ENCODE data around the gene REEP5.

Gene REEP5

DNA sequence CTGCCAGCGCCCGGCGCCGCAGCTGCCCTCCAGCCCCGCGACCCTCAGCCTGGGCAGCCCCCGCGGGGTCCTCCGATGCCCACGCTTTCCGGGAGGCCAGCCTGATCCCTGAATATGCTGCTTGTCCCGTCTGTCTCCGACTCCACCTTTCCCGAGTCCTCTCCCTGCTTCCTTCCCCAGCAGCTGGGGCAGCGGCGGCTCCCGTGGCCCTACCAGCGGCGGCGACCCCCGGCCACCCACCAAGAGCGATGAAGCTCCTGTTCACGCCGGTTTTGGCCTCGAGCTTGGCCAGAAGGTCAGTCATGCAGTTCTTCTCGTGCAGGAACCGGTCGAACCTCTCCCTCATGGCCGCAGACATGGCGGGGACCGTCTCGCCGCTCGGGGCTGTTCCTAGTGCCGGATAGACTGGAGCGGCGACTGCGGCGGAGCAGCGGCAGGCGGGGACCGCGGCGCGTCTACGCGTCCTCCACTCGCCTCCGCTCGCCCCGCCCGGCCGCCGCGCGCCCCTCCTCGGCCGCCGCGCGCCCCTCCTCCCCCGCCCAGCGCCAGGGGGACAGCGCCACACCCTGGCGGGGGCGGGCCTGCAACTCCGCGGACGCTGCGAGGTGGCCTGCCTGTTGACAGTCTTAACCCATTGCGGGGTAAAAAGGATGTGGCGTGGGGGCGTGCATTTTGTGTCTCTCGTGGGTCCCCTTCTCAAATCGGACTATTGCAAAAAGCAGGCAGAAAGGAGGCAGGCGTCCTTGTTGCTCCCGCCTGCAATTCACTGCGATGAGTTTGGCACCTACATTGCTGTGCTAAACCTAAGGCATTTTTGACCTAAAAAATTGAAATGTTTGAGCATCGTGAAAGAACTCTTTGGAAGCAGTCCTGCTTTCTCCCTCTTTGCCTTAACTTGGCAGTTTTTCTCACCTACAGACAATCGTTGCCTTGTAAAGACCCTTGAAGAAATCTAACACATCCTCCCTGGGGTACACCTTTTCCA, at the start of gene REEP5:
TSS of gene REEP5 (minus strand) at position 395 of the 985 bp plus-strand sequence. CDS start at position 358, 37 bp downstream.
- TF ChIP-seq, protein P1, sequence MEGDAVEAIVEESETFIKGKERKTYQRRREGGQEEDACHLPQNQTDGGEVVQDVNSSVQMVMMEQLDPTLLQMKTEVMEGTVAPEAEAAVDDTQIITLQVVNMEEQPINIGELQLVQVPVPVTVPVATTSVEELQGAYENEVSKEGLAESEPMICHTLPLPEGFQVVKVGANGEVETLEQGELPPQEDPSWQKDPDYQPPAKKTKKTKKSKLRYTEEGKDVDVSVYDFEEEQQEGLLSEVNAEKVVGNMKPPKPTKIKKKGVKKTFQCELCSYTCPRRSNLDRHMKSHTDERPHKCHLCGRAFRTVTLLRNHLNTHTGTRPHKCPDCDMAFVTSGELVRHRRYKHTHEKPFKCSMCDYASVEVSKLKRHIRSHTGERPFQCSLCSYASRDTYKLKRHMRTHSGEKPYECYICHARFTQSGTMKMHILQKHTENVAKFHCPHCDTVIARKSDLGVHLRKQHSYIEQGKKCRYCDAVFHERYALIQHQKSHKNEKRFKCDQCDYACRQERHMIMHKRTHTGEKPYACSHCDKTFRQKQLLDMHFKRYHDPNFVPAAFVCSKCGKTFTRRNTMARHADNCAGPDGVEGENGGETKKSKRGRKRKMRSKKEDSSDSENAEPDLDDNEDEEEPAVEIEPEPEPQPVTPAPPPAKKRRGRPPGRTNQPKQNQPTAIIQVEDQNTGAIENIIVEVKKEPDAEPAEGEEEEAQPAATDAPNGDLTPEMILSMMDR (conservative IDR thresholded peaks at IDR 0.05): peak; percentile 98
- peak; percentile 45; the same call in 1 of the 2 replicates for TF ChIP-seq ZFX (IDR thresholded peaks at IDR 0.05)

DNA sequence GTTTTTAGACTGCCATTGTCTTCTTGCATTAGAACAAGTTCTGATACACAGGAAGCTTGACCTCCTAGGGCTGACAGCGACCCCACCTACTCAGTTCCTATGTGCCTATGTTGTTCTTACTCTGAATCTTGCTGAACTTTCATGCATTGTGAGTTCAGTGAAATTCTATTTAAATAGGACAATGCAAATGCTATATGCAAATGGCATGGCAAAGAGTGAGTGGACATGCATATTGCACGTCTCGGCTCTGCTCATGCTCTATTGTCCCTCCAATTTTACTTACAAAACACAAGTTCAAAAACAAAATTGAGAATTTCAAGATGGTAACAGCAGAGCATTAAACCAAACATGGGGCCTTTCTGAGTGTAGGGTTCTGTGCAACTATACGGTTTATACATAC, 49.2 kb upstream of the REEP5 start:
- no peak overlapping the region for H3K27ac ChIP-seq
- TF ChIP-seq ZFX (IDR thresholded peaks at IDR 0.05): no peak
- TF ChIP-seq, protein P1 (conservative IDR thresholded peaks at IDR 0.05): no peak

More for the DNA sequence above, at the start of gene REEP5:
- H3K27ac ChIP-seq: peak within 1 kb of the TSS; percentile 95

DNA sequence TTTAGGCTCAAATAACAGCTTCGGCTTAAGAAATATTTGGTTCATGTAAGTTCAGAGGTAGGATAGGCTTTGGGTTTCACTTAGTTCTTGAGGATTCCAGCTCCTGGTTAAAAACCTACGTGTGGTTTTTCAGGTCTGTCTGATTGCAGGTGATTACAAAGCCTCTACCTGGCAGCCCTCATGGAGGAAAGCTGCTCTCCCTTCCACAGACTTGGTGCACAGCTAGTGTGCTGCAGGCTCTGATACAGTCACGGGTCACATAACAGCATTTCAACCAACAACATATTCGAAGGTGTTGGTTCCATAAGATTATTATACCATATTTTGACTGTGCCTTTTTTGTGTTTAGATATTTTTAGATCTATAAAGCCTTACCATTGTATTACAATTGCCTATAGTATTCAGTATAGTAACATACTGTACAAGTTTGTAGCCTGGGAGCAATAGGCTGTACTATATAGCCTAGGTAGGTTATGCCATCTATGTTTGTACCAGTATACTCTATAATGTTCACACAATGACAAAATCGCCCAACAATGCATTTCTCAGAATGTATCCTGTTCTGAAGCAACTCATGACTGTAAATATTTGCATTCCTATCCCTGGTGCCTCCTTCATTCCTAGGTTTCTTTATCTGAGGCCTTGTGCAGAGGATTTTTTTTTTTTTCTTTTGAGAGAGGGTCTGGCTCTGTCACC, 46.5 kb upstream of the REEP5 start:
- H3K27ac ChIP-seq: 0 out of 2 replicates have a peak overlapping the region, but pooled peaks have one; percentile 4
- TF ChIP-seq ZFX (IDR thresholded peaks at IDR 0.05): no peak
- TF ChIP-seq, protein P1 (conservative IDR thresholded peaks at IDR 0.05): no peak

DNA sequence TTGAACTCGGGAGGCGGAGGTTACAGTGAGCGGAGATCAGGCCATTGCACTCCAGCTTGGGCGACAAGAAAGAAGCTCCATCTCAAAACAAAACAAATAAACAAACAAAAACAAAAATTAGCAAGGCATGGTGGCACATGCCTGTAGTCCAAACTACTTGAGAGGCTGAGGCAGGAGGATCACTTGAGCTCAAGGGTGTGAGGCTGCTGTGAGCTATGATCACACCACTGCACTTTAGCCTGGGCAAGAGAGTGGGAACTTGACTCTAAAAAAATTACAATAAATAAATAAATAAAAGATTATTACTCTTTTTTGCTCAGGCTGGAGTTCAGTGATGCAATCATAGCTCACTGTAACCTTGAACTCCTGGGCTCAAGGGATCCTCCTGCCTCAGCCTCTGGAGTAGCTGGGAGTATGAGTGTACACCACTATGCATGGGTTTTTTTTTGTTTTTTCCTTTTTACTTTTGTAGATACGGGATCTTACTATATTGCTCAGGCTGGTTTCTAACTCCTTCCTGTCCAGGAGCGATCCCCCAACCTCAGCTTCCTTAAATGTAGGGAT, 45.6 kb upstream of the REEP5 start:
- H3K27ac ChIP-seq: no peak overlapping the region
- TF ChIP-seq, protein P1 (conservative IDR thresholded peaks at IDR 0.05): no peak
- TF ChIP-seq ZFX (IDR thresholded peaks at IDR 0.05): no peak

DNA sequence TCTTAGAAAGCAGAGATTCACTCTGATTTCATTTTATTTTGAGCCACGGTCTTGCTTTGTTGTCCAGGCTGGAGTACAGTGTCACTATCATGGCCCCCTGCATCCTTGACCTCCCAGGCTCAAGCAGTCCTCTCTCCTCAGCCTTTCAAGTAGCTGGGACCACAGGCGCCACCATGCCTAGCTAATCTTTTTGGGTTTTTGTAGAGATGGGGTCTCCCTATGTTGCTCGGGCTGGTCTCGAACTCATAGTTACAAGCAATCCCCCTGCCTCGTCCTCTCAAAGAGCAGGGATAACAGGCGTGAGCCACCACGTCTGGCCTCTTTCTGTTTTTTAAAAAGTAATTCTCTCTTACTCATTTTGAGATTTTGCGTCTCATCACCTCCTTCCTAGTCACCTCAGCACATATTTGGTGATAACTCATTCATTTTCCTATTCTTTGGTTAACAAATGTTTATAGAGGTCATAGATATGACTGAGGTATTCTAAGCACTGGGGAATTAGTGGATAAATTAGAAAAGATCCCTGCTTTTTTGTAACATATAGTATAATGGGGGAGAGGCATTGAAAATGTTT, 43.8 kb upstream of the REEP5 start:
- no peak overlapping the region for H3K27ac ChIP-seq
- no peak for TF ChIP-seq ZFX (IDR thresholded peaks at IDR 0.05)
- TF ChIP-seq, protein P1 (conservative IDR thresholded peaks at IDR 0.05): no peak

DNA sequence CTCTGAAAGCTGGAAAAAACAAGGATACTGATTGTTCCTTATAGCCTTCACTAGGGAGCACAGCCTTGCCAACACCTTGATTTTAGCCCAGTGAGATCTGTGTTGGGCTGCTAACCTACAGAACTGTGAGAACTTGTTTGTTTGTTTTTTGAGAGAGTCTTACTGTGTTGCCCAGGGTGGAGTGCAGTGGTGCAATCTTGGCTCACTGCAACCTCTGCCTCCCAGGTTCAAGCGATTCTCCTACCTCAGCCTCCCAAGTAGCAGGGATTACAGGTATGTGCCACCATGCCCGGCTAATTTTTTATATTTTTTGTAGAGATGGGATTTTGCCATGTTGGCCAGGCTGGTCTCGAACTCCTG, 41.3 kb upstream of the REEP5 start:
- H3K27ac ChIP-seq: 0 out of 2 replicates have a peak overlapping the region, but pooled peaks have one; percentile 21

DNA sequence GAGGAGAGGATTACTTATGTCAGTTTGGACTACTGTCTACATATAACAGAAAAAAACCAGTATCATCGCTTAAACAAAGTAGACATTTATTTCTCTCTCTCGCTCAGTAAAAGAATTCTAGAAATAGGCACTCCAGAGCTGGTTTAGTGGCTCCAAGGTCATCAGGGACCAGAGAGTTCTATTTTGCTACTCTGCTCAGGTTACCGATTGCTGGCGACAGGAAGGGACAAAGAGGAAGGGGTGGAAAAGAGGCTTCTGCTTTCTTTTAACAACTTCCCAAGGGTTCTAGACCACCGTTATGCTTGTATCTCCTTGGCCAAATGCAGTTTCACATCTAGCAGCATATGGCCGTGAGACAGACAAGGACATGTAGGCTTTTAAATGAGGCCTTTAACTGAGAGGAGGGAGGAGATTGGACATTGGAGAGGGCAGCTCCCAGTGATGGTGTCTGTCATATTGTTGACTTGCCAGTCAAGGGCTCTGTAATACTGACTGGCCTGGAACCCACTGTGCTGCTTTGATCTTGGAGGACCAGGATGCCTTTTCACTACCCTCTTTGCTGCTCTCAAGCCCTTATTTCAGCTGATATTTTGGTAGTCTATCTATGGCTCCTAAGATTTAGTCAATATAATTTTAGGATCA, 39.0 kb upstream of the REEP5 start:
- TF ChIP-seq, protein P1 (conservative IDR thresholded peaks at IDR 0.05): no peak
- TF ChIP-seq ZFX (IDR thresholded peaks at IDR 0.05): no peak
- H3K27ac ChIP-seq: no peak overlapping the region

Data from C4-2B (cell line).